HG03460 (cell line): ENCODE results near the gene C5orf52.
"Not testable (repeated sequence)": the region's sequence is repeated elsewhere in the genome, so short reads cannot be mapped to it uniquely, and the experiment has no call there.

Source experiments
- ATAC-seq: cut with Tn5 transposase; IDR thresholded peaks from one replicate; pipeline ENCODE4 v1.9.1; 2021; ENCODE audit not compliant: unreplicated experiment

C5orf52 gene

GRCh38 chr5:157721159-157721558, 49.8 kb downstream of the C5orf52 start:
- no peak for ATAC-seq

- ATAC-seq = not testable (repeated sequence)
Observed at GRCh38 chr5:157722895-157723294, 51.6 kb downstream of the C5orf52 start.

- ATAC-seq = not testable (repeated sequence)
Observed at GRCh38 chr5:157726607-157727006, 55.3 kb downstream of the C5orf52 start.

- not testable (repeated sequence) for ATAC-seq
Observed at GRCh38 chr5:157727858-157728257, 56.5 kb downstream of the C5orf52 start.
